Small intestine (tissue), 7 donors: ENCODE measurements around the gene TMEM50A. TPM values are rescaled to one million over a fixed set of nuclear protein-coding genes. Genes with fewer than 3 reads are reported as not detected.
A peak's percentile ranks its signal among the peaks of the same experiment; 100 is the strongest.

Experiments used
- DNase-seq, 2 donors: peaks; one replicate each; pipeline versions ENCODE4 v3.0.0 to v3.0.0-alpha.2; 2013
- FAIRE-seq: peaks from 2 replicates; lab custom pipeline; 2012; peaks lifted over from hg19 to GRCh38; lab: Jason Lieb, UNC
- H3K27ac ChIP-seq, 3 donors: one replicate each; pipeline ENCODE4 v1.5.1; 2013; ENCODE audit warnings: low read length in 2 of 3, mild to moderate bottlenecking in 2 of 3, control low read depth in 1 of 3, inconsistent platforms in 1 of 3, low read depth in 1 of 3, moderate library complexity in 1 of 3
- H3K27me3 ChIP-seq, 3 donors: one replicate each; pipeline ENCODE4 v1.6.1; 2013; ENCODE audit warnings: low read length in 3 of 3, inconsistent platforms in 1 of 3; ENCODE audit not compliant: control insufficient read depth in 3 of 3, insufficient read depth in 3 of 3
- H3K36me3 ChIP-seq, 3 donors: one replicate each; pipeline ENCODE4 v1.6.1; 2013; ENCODE audit warnings: low read length in 3 of 3, inconsistent platforms in 1 of 3, low read depth in 1 of 3, mild to moderate bottlenecking in 1 of 3, moderate library complexity in 1 of 3; ENCODE audit not compliant: control insufficient read depth in 3 of 3, insufficient read depth in 2 of 3
- H3K4me1 ChIP-seq, 3 donors: one replicate each; pipeline ENCODE4 v1.6.1; 2013; ENCODE audit warnings: low read length in 2 of 3, inconsistent platforms in 1 of 3, low read depth in 1 of 3, mild to moderate bottlenecking in 1 of 3, moderate library complexity in 1 of 3; ENCODE audit not compliant: control insufficient read depth in 3 of 3, insufficient read depth in 2 of 3
- H3K4me3 ChIP-seq, 3 donors: one replicate each; pipeline ENCODE4 v1.5.1; 2013; ENCODE audit warnings: low read length in 3 of 3, control low read depth in 1 of 3, inconsistent platforms in 1 of 3, low read depth in 1 of 3, mild to moderate bottlenecking in 1 of 3, moderate library complexity in 1 of 3
- H3K9me3 ChIP-seq, 2 donors: one replicate each; pipeline ENCODE4 v1.6.1; 2013; ENCODE audit warnings: low read depth in 1 of 2, low read length in 1 of 2; ENCODE audit not compliant: control insufficient read depth in 2 of 2, insufficient read depth in 1 of 2
- WGBS, 3 donors: extraction: QIAGEN DNeasy Blood & Tissue Kit; methylation state at CpG; one replicate each; pipeline ENCODE4 v1.1.7; 2013; 5-methylcytosine and 5-hydroxymethylcytosine counted together
- polyA plus RNA-seq, 4 donors: library from polyadenylated mRNA; stranded (reverse) in 3 of 4; unstranded in 1 of 4; fragments of 200-250 nt in 3 of 4; fragments of 120-200 nt in 1 of 4; gene quantifications; one replicate each; pipeline versions ENCODE4 v1.2.1 to v1.2.3, GENCODE V29; 2013
- donor health status: healthy with polysubstance abuse.
- donor health status: control.
- donor health status: control.
- donor health status: Bipolar disorder and iron deficiency.
- donor health status: healthy.

TMEM50A gene
- polyA plus RNA-seq, 4 donors = 45.9 to 77.6 (median 63.7) TPM

DNA sequence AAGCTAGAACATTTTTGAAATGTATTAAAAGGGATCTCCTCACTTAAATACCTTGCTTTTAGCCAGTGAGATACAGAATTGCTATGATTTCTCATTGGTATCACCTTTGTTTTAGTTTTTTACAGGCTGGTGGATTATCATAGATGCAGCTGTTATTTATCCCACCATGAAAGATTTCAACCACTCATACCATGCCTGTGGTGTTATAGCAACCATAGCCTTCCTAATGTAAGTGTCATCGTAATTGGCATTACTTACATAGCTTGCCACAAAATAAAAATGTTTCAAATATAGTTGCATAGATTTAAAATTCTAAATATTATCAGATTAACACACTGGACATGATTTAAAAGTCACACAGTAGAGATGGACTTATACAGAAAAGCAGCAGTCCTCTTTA, 4.7 kb downstream of the TMEM50A start:
- no peak overlapping the region for H3K4me3 ChIP-seq
- H3K9me3 ChIP-seq = no peaks in the 10 kb centered on the region
- H3K27ac ChIP-seq = no peak overlapping the region

DNA sequence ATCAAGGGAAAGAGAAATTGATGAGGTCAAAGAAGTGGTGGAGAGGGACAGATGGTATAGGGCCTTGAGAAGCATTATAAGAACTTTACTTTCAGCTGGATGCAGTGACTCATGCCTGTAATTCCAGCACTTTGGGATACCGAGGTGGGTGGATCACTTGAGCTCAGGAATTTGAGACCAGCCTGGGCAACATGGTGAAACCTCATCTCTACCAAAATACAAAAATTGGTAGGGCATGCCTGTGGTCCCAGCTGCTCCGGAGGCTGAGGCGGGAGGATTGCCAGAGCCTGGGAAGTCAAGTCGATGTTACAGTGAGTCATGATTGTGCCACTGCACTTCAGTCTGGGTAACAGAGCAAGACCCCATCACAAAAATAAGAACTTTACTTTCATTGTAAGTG, 5.7 kb downstream of the TMEM50A start:
- peaks cover 0 to 7% (median 0%) of the 10 kb centered on the region in 3 donors for H3K4me1 ChIP-seq
- H3K27ac ChIP-seq = no peak overlapping the region
- H3K4me3 ChIP-seq = no peak overlapping the region
- no peaks in the 10 kb centered on the region for H3K27me3 ChIP-seq
- WGBS, 3 donors = 80 to 82% (median 80%) methylated on average over 4 of the region's 4 CpGs
- H3K9me3 ChIP-seq = no peaks in the 10 kb centered on the region
- peaks cover 0 to 41% (median 5%) of the 10 kb centered on the region in 3 donors for H3K36me3 ChIP-seq
- DNase-seq (no peak), FAIRE-seq (no peak)

More for the DNA sequence above, 4.7 kb downstream of the TMEM50A start:
- Histone ChIP-seq H3K36me3 (peaks cover 0 to 36% (median 3%) of the 10 kb centered on the region in 3 donors), H3K4me1 (peaks cover 0 to 7% (median 0%) of the 10 kb centered on the region in 3 donors), H3K27me3 (no peaks in the 10 kb centered on the region)
- WGBS, 3 donors = 79 to 97% (median 87%) methylated on average over 1 of the region's 1 CpG
- DNase-seq = no peak
- no peak for FAIRE-seq

DNA sequence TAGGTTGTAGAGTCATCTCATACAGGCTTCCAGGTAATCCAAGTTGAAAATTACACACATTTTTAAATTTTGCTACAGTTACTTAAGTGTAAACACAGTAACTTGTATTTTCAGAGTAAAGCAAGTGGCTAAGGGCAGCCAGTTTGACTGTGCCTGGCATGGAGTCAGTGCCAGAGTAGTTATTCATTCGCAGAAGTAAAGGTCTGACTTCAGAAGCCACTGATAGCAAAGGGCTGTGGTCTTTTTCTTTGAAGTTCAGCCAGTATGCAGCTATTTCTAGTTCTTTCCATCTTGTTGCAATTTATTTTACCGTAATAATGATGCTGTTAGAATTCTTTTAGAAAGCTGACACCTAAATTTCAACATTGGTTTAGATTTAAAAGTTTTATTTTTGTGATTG, 9.4 kb downstream of the TMEM50A start:
- FAIRE-seq (no peak), DNase-seq (no peak)
- Histone ChIP-seq H3K4me3 (no peak overlapping the region), H3K9me3 (no peaks in the 10 kb centered on the region), H3K27me3 (no peaks in the 10 kb centered on the region), H3K4me1 (no peaks in the 10 kb centered on the region), H3K27ac (no peak overlapping the region), H3K36me3 (peaks cover 0 to 56% (median 6%) of the 10 kb centered on the region in 3 donors)
- 54 to 78% (median 55%) methylated on average over 2 of the region's 2 CpGs for WGBS, 3 donors

DNA sequence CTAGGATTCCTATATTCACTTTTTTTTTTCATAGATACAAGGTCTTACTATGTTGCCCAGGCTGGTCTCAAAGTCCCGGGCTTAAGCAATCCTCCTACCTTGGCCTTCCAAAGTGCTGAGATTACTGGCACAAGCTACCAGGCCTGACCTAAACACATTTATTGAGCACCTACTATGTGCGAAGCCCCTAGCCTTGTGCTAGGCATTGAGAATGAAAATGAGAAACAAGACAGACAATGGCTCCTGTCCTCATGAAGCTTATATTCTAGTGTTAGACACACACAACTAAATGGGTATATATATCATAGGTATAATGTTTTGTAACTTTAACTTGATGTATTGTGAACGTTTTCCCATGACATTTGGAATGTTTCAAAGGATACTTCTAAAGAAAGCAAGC, 11.5 kb downstream of the TMEM50A start:
- H3K36me3 ChIP-seq = peaks cover 0 to 62% (median 9%) of the 10 kb centered on the region in 3 donors
- no peaks in the 10 kb centered on the region for H3K4me1 ChIP-seq
- WGBS, 3 donors = 91 to 99% (median 97%) methylated on average over 3 of the region's 3 CpGs
- no peak for FAIRE-seq
- no peaks in the 10 kb centered on the region for H3K9me3 ChIP-seq
- H3K27ac ChIP-seq = no peak overlapping the region
- H3K4me3 ChIP-seq = no peak overlapping the region
- H3K27me3 ChIP-seq = no peaks in the 10 kb centered on the region
- DNase-seq = no peak

DNA sequence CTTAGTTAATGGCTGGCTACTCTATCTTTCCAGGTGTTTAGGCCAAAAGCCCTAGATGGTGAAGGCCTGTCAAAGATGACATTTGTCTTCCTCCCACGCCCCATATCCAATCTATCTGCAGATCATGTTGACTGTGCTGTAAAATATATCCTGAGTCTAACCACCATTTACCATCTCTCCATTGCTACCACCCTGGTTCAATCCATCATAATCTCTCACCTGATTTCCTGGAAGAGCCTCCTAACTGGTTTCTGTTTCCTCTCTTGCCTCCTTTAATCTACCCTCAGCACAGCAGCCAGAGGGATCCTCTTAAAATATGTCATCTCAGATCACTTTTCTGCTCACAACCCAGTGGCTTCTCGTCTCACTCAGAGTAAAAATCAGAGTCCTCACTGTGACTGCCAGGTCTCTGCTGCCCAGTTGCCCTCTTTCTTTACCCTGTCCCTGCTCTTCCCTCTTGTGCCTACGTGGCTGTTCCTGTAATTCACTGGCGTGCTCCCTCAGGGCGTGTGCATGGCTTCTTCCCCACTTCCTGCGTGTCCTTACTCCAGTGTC, 17.8 kb downstream of the TMEM50A start:
- H3K36me3 ChIP-seq = peaks cover 8 to 51% (median 15%) of the 10 kb centered on the region in 3 donors
- H3K4me1 ChIP-seq = no peaks in the 10 kb centered on the region
- no peaks in the 10 kb centered on the region for H3K27me3 ChIP-seq
- no peak overlapping the region for H3K4me3 ChIP-seq
- no peaks in the 10 kb centered on the region for H3K9me3 ChIP-seq
- FAIRE-seq (no peak), DNase-seq (no peak)
- H3K27ac ChIP-seq = no peak overlapping the region
- 80 to 83% (median 81%) methylated on average over 6 of the region's 6 CpGs for WGBS, 3 donors

DNA sequence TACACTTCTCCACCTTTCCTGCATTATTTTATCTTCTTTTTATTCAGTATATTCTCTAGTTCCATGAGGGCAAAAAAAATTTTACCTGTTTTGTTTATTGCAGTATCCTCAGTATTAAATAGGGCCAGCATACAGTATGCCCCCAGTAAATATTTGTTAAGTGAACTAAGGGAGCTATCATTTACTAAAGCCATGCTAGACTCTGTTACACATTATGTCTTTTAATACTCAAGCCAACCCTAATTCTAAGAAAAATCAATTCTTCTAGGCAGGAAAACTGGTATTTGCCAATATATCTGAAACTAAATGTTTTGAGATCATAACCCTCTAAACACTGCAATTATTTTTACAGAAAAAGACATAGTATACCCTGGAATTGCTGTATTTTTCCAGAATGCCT, 18.3 kb downstream of the TMEM50A start:
- Histone ChIP-seq H3K4me1 (no peaks in the 10 kb centered on the region), H3K9me3 (no peaks in the 10 kb centered on the region), H3K36me3 (peaks cover 12 to 50% (median 19%) of the 10 kb centered on the region in 3 donors), H3K27me3 (no peaks in the 10 kb centered on the region), H3K4me3 (no peak overlapping the region), H3K27ac (no peak overlapping the region)
- DNase-seq = no peak
- no peak for FAIRE-seq

DNA sequence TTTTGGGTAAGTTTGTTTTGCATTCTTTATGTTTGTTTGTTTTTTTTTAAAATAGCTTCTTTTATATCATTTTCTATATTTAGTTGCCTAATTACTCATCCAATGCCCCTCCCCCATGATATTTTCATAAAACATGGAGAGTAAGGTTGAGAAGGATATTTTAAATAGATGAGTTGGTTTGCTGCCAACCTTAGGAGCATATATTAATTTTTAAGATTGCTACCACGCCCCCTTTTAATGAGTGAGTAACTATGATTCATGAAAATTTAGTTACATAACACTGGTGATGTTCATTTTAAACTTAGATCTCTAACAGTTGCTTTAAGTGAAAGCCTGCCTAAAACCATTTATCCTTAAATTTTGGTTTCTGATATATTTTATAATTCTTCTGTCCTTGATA, 18.7 kb downstream of the TMEM50A start:
- DNase-seq (no peak), FAIRE-seq (no peak)
- WGBS, 3 donors = 85 to 95% (median 94%) methylated on average over 1 of the region's 1 CpG
- no peak overlapping the region for H3K4me3 ChIP-seq
- no peaks in the 10 kb centered on the region for H3K27me3 ChIP-seq
- H3K36me3 ChIP-seq = peaks cover 13 to 50% (median 22%) of the 10 kb centered on the region in 3 donors
- H3K4me1 ChIP-seq = no peaks in the 10 kb centered on the region
- no peak overlapping the region for H3K27ac ChIP-seq
- H3K9me3 ChIP-seq = no peaks in the 10 kb centered on the region

DNA sequence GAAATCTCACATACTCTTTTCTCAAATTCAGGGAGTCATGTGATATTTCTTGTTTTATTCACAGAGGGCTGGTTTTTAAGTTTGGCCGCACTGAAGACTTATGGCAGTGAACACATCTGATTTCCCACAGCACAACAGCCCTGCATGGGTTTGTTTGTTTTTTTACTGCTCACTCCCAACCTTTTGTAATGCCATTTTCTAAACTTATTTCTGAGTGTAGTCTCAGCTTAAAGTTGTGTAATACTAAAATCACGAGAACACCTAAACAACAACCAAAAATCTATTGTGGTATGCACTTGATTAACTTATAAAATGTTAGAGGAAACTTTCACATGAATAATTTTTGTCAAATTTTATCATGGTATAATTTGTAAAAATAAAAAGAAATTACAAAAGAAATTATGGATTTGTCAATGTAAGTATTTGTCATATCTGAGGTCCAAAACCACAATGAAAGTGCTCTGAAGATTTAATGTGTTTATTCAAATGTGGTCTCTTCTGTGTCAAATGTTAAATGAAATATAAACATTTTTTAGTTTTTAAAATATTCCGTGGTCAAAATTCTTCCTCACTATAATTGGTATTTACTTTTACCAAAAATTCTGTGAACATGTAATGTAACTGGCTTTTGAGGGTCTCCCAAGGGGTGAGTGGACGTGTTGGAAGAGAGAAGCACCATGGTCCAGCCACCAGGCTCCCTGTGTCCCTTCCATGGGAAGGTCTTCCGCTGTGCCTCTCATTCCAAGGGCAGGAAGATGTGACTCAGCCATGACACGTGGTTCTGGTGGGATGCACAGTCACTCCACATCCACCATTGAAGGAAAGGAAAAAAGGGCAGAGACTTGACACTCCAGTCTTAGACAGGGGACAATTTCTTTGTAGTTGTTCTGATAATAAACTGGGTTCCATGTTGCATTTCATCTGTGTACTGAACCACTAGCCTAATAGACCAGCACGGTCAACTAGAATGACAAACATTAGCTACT, 22.8 kb downstream of the TMEM50A start:
- DNase-seq (no peak), FAIRE-seq (no peak)
- WGBS, 3 donors = 86 to 92% (median 92%) methylated on average over 7 of the region's 7 CpGs
- Histone ChIP-seq H3K27ac (peak overlapping the region in 1 of 3 donors; percentile 26), H3K4me3 (no peak overlapping the region), H3K4me1 (no peaks in the 10 kb centered on the region), H3K36me3 (peaks cover 12 to 27% (median 20%) of the 10 kb centered on the region in 3 donors), H3K9me3 (no peaks in the 10 kb centered on the region), H3K27me3 (no peaks in the 10 kb centered on the region)
